MCF 10A (cell line): ENCODE measurements around the gene MACF1. TPM values are rescaled to one million over a fixed set of nuclear protein-coding genes. Genes with fewer than 3 reads are reported as not detected.

Source experiments
- BruUV-seq: library from RNA; stranded (reverse); fragments of 400-500 nt; replicated peaks from 2 replicates; lab custom pipeline; 2021; lab: Mats Ljungman, UMichigan
- CTCF ChIA-PET: fragments of 300-600 bp; sonication (Branson Sonifier 250); formaldehyde crosslinking; extraction: SDS; loops from one replicate; lab custom pipeline; 2021; ENCODE audit warnings: antibody characterized with exemption, inconsistent platforms; lab: Yijun Ruan, JAX
- POLR2A ChIA-PET: fragments of 300-600, 350-650 bp; sonication (Branson Sonifier 250); formaldehyde crosslinking; extraction: SDS; loops from one replicate; lab custom pipeline; 2020; ENCODE audit warnings: antibody characterized with exemption, inconsistent platforms; lab: Yijun Ruan, JAX
- DNase-seq: peaks from one replicate; pipeline ENCODE4 v3.0.0-alpha.2; 2018; ENCODE audit not compliant: unreplicated experiment
- H3K27ac Mint-ChIP-seq: one replicate; pipeline ENCODE4 v1.8.0; 2022; ENCODE audit warnings: mild to moderate bottlenecking, low read depth, mixed read lengths; ENCODE audit not compliant: unreplicated experiment
- H3K27me3 Mint-ChIP-seq: one replicate; pipeline ENCODE4 v1.8.0; 2022; ENCODE audit warnings: mixed read lengths; ENCODE audit not compliant: insufficient read depth, unreplicated experiment
- H3K36me3 Mint-ChIP-seq: one replicate; pipeline ENCODE4 v1.8.0; 2022; ENCODE audit warnings: mild to moderate bottlenecking, moderate library complexity, mixed read lengths; ENCODE audit not compliant: insufficient read depth, unreplicated experiment
- H3K4me1 Mint-ChIP-seq: one replicate; pipeline ENCODE4 v1.8.0; 2022; ENCODE audit warnings: mixed read lengths; ENCODE audit not compliant: insufficient read depth, unreplicated experiment
- H3K4me3 Mint-ChIP-seq: one replicate; pipeline ENCODE4 v1.8.0; 2022; ENCODE audit warnings: mild to moderate bottlenecking, moderate library complexity, mixed read lengths; ENCODE audit not compliant: unreplicated experiment
- H3K9me3 Mint-ChIP-seq: one replicate; pipeline ENCODE4 v1.8.0; 2022; ENCODE audit warnings: mixed read lengths; ENCODE audit not compliant: unreplicated experiment
- CTCF ChIP-seq: fragments of 200-600 bp; IDR thresholded peaks from one replicate; pipeline ENCODE4 v1.8.0; 2022; ENCODE audit warnings: antibody characterized with exemption, mild to moderate bottlenecking; ENCODE audit not compliant: unreplicated experiment
- intact Hi-C: fragments of 100-400 bp; cut with micrococcal nuclease; formaldehyde crosslinking; loops from 2 replicates; pipeline ENCODE4 v1.14.1; 2022
- total RNA-seq: library from RNA; stranded (reverse); gene quantifications from 2 replicates; pipeline ENCODE4 v1.2.3, GENCODE V29; 2022

The MACF1 gene
- total RNA-seq, 1 experiment from 2014 or later: 188 TPM

DNA sequence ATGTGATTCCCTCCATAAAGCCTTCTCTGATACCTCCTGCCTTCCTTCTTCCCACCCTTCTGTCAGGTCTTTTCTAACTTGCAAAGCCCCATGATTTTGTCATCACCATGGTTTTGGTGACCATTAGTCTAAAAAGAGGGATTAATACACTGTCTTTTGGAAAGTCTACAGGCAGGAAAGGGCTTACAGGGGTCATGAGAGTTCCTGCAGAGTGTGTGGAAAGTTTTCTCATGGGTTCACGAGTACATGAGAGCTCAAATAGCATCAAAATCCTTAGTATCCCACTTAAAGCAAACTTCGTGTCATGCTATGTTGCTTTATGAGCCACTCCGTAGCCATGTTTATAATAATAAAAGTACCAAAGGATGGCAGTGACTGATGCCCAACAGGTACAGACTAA, 200.4 kb downstream of the MACF1 start:
- no TSS peak for BruUV-seq
- Mint-ChIP-seq H3K4me3 (no peak overlapping the region), H3K4me1 (peaks cover 31% of the 10 kb centered on the region), H3K27ac (no peak overlapping the region), H3K27me3 (no peaks in the 10 kb centered on the region), H3K36me3 (peaks cover 5% of the 10 kb centered on the region), H3K9me3 (no peaks in the 10 kb centered on the region)
- no peak for DNase-seq
- no peak for TF ChIP-seq CTCF
- intact Hi-C loops: loop anchor here (5.0 kb wide), 1 partner anchor 138 kb away; no protein-coding TSS in a partner anchor
- POLR2A ChIA-PET: interaction anchor here (8.1 kb wide), 1 partner anchor 12 kb away, joined by 98 read pairs; no protein-coding TSS in a partner anchor
- CTCF ChIA-PET: interaction anchor here (1.0 to 1.8 kb wide), 3 partner anchors 26 to 313 kb away, joined by 3 to 4 read pairs (median 3); no protein-coding TSS in a partner anchor

- intact Hi-C loops: loop anchor here (5.0 kb wide), 1 partner anchor 138 kb away; no protein-coding TSS in a partner anchor
- Mint-ChIP-seq H3K36me3 (peaks cover 5% of the 10 kb centered on the region), H3K27ac (peak overlapping the region; percentile 10), H3K27me3 (no peaks in the 10 kb centered on the region), H3K9me3 (no peaks in the 10 kb centered on the region), H3K4me1 (peaks cover 32% of the 10 kb centered on the region), H3K4me3 (no peak overlapping the region)
- no peak for DNase-seq
- no peak for TF ChIP-seq CTCF
- BruUV-seq: no TSS peak
- ChIA-PET CTCF (interaction anchor here (0.6 to 1.8 kb wide), 3 partner anchors 273 to 313 kb away, joined by 3 to 5 read pairs (median 4); no protein-coding TSS in a partner anchor), POLR2A (interaction anchor here (0.7 to 8.1 kb wide), 2 partner anchors 13 to 944 kb away, joined by 3 to 98 read pairs; no protein-coding TSS in a partner anchor)
Observed at GRCh38 chr1:39405358-39405757, 200.9 kb downstream of the MACF1 start.

DNA sequence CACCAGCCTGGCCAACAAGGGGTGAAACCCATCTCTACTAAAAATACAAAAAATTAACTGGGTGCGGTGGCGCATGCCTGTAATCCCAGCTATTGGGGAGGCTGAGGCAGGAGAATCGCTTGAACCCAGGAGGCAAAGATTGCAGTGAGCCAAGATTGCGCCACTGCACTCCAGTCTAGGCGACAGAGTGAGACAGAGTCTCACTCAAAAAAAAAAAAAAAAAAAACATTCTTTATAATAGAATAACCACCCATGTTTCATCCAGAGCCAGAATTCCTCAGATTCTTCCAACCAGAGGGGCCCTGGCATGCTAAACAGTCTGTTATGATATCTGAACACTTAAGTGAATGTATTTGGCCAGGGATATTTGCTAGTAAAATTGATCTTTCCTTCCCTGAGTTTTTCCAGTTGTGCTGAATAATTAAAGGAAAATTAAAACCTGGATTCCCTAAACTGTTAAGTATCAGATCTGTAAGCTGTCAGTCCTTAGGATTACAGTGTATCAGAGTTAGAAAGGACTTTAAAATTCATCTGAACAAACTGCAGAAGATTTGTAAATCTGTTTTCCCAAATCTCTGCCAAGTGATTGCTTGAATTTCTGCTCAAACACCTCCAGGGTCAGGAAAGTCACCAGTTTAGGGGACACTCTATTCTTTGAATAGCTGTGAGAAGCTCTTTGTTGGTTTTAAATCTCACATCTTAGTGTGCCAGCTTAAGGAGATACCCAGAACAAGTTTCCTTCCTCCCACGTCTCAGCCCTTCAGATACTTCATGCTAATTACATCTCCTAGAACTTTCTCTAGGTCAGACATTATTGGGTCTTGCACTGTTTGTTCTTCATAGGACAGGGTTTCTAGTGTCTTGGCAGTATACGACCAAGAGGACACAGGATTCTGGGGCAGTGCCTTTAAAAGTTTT, 202.3 kb downstream of the MACF1 start:
- POLR2A ChIA-PET: interaction anchor here (1.0 to 8.1 kb wide), 3 partner anchors 7 to 308 kb away, joined by 3 to 98 read pairs (median 71); no protein-coding TSS in a partner anchor
- H3K27ac Mint-ChIP-seq: peak overlapping the region; percentile 71
- TF ChIP-seq CTCF: no peak
- BruUV-seq: no TSS peak
- no peaks in the 10 kb centered on the region for H3K9me3 Mint-ChIP-seq
- no peaks in the 10 kb centered on the region for H3K27me3 Mint-ChIP-seq
- CTCF ChIA-PET: interaction anchor here (0.7 to 1.8 kb wide), 5 partner anchors 13 to 308 kb away, joined by 3 to 5 read pairs (median 4); no protein-coding TSS in a partner anchor
- intact Hi-C loops: loop anchor here (5.0 kb wide), 1 partner anchor 139 kb away; no protein-coding TSS in a partner anchor
- H3K4me3 Mint-ChIP-seq: peak overlapping the region; percentile 83
- DNase-seq: no peak
- H3K4me1 Mint-ChIP-seq: peaks cover 46% of the 10 kb centered on the region
- peaks cover 10% of the 10 kb centered on the region for H3K36me3 Mint-ChIP-seq
